NCI-H526 treated with DMSO at 0.1 percent for 48 hours (cell line): ENCODE data around the gene MAPK12.

Experiments
- DNase-seq: peaks from one replicate; lab custom pipeline; 2025; lab: John Stamatoyannopoulos, UW

The MAPK12 gene

DNA sequence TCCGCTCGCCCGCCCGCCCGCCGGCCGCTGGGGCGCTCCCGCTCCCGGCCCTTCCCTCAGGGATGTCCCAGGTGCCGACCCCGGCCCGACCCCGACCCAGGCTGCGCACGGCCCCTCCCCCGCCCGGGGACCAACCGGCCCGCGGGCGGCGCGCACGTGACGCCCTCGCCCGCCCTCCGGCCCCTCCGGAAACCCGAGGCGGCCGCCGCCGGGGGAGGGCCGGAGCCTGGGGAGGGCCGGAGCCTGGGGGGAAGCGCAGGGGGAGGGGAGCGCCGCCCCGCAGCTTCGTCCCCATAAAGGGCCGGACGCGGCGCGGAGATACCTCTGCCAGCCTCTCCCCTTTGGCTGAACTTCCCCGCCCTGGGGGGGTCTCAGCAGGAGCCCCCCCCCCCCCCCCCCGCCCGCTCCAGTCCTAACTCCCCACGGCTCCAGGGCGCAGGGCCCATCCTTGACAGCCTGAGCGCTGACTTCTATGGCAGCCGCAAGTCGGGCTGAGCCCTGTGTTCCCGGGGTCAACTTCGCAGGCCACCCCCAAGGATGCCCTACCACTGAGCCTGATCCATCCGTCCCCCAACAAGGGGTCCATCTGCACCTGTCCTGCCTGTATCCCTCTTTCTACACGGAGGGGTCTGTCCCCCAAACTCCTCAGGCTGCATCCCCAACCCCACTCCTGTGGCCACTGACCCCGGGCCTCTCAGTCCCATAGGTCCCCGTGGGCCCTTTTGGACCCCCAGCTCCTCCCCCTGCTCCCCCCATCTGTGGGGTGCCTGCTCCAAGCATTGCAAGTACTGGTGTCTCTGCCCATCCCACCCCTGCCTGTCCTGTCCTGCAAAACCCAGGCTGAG is at the start of gene MAPK12:
TSS of gene MAPK12 (minus strand) at position 69 of the 845 bp plus-strand sequence. CDS start 174 bp downstream, outside the sequence.
- peak; percentile 19 for DNase-seq

DNA sequence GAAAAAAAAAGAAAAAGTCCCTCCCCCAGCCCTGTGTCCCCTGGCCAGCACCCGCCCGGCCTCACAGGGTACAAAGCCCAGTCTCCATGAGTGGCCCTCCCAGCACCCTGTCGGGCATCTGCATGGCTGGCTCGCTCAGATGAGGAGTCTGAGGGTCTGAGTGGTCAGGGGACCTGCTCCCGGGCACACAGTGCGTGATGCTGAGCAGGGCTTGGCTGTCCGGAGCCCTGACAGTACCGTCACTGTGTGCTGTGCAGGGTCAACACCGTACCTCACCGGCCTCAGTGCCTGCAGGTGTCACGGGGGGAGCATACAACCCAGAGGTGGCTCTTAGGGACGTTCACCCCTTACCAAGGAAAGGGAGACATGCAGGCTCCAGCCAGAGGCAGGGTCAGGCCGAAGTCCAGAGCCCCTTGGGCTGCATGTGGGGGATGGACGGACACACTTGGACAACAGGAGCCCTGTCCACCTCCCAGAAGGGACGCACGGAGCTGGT is 49.5 kb upstream of the MAPK12 start:
- DNase-seq: no peak

GRCh38 chr22:50310031-50310722 is 48.7 kb upstream of the MAPK12 start:
- DNase-seq: no peak

DNA sequence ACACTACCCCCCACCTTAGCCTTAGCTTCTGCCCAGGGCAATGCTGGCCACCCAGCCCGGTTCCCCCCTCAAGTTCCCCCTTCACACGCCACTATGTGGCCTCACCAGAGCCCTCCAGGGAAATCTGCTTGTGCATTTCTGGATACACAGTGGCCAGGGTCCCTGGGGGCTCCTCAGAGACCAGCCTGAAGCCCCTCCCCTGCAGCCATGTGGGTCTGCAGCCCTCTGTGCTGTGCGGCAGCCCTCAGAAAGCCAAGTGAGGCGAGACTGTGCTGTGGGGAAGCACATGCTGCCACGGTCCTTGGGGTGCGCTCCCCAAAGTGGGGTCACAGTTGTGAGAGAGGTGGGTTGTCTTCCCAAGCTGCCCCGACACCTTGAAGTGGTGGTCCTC is 48.1 kb upstream of the MAPK12 start:
- DNase-seq: no peak

- DNase-seq: no peak
Measured at GRCh38 chr22:50308986-50309600, 47.6 kb upstream of the MAPK12 start.

- DNase-seq: no peak
Measured at GRCh38 chr22:50308597-50308935, 47.1 kb upstream of the MAPK12 start.

GRCh38 chr22:50307890-50308596 is 46.6 kb upstream of the MAPK12 start:
- DNase-seq: no peak

DNA sequence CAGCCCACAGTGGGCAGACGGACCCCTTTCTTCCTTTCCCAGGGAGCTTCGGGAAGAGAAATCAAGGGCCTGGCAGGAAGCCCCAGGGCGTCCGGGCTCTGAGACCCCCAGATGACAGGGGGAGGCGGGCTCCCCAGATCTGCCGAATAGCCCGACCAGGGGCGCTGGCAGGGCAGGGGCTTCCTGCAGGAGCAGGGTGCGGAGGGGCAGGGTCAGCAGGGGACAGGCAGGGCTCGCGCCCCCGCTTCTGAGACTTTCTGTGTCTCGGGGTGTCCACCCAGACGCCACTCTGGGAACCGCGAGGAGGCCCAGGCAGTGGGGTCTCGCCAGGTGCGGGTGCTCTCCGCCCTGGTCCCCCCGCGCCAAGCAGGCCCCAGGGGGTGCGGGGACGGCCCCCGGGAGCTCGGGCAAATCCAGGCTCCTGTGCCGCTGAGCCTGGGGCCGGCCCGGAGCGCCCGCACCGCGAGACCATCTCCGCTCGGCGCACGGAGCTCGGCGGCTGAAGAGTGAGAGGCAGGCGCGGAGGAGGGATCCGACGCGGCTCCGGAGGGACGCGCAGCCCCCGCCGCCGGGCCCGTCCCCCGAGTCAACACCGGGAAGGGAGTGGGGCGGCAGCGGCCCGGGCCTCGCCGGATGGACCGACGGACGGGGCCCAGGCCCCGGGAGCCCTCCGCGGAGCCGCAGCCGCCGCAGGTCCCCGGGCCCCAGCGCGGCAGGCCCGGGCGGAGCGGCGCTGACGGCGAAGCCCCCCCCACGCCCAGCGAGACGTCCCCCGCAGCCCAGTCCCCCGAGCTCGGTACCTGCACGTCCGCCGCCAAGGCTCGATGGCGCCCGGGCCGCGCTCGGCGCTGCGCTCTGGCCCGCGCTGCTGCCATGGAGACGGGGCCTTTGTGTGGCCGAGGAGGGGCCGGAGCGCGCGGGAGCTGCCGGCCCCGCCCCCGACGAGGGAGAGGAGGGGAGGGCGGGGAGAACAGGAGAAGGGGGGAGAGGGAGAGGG is 45.6 kb upstream of the MAPK12 start, which contains the start of gene PLXNB2:
TSS of gene PLXNB2 (minus strand) at position 894 of the 997 bp plus-strand sequence. CDS start 17,062 bp downstream, outside the sequence.
- peak; percentile 39 for DNase-seq

GRCh38 chr22:50305923-50306566 is 44.6 kb upstream of the MAPK12 start:
- peak; percentile 55 for DNase-seq

- no peak for DNase-seq
Measured at GRCh38 chr22:50305393-50305922, 44.0 kb upstream of the MAPK12 start.

DNA sequence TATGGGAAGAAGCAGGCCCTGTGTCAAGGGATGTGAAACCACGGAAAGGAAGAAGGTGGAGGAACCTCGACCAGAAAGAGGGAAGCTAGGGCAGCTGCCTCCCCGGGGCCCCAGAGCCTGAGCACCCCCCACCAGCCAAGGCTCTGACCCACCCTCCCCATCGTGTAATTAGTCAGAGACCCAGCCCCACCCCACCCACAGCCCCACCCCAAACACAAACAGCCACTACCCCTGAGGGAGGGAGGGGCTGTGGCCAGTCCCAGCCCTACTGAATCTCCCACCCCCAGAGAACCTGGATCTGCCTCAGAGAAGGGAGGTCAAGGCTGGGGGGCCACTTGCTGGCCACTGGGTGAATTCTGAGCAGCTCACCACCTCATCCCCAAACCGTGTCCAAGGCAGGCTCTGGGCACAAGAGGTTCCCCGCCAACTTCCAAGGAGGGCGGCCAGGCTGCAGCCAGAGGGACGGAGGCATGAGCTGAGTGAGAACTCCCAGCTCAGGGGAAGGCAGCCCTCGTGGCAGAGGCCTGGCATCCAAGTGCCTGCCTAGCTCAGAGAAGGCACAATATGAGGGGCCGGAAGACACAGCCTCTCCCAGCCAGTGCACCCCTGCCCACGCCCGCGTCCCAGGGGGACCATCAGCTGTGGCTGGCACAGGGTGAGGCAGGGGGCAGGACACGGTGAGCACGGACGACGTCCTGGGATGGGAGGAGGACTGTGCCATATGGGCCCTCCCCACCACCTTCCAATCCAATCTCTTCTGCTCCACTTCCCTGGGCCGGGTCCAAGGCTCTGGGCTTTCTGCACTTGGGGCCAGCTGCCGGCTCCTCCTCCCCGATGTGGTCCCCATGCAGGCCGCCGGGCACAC is 43.3 kb upstream of the MAPK12 start:
- no peak for DNase-seq

GRCh38 chr22:50303848-50304527 is 42.5 kb upstream of the MAPK12 start:
- DNase-seq: no peak

- DNase-seq: no peak
Measured at GRCh38 chr22:50303515-50303847, 42.0 kb upstream of the MAPK12 start.

DNA sequence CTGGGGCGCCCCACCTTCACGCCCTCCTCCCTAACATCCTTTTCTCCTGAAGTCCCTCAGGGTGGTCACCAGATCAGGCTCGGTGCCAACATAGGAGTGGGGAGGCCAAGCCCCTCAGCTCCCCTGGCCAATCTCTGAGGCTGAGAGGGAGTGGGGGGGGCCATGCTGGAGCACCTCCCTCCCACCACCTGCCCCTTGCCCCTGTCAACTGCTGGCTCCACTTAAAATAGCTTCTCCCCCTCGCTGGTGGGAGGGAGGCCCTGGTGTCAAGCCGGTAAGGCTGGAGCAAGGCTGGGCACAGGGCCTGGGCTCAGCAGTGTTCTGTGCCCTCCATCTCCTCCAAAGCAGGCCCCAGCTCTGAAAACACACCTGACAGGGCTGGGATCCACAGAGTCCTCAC is 41.1 kb upstream of the MAPK12 start:
- no peak for DNase-seq

GRCh38 chr22:50302041-50302541 is 40.6 kb upstream of the MAPK12 start:
- DNase-seq: no peak

DNA sequence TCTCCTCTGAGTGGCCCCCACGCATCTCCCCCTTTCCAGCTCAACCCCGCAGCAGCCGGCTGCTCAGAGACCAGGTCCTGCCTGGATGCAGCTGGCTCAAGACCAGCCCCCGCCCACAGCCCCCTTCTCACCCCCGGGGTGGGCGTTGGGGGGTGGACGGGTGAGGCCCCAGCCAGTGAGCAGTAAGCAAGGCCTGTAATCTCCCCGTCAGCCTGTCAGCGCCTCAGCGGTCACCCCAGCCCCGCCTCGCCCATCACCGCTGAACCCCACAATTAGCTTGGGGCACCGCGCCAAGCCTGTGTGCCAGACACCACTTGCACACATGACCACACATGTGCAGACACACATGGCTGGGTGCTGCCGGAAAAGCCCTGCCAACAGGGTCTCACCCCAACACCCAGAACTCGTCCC is 40.1 kb upstream of the MAPK12 start:
- DNase-seq: no peak

DNA sequence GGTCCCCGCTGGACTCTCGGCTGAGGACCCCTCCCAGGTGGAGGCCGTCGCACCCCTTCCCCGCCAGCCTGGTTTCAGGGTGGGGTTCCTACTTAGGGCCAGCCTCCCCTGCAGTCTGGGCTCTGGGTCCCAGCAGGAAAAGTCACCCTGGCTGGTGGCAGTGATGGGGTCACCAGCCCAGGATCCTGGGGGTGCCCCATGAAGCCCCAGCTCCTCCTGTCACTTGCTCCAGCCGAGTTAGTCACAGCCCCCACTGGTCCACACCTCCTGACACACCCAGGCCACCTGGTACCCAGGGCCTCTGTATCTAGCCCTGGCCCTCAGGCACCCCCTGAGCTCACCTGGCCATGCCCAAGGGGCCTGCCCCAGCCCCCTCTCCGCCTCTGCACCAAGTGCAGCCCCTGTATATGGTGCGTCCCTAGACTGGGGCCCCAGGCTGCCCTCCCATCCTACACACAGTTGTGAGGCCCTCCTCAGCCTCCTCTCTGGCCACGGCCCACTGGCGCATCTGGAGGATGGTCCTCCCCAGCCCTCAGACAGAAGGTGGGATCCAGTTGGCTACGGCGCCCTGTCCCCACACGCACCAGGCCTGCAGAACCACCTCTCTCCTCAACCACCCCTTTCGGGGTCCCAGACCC is 39.3 kb upstream of the MAPK12 start:
- no peak for DNase-seq
